GM08714 (cell line): ENCODE data around the gene GRAMD1C.

Experiments used
- H3K4me3 ChIP-seq: fragments of 200-500 bp; sonication (Bioruptor generic); 2 replicates; pipeline ENCODE4 v1.5.1; 2014; ENCODE audit warnings: mild to moderate bottlenecking, low read length, inconsistent platforms
- ZNF274 ChIP-seq: IDR thresholded peaks from 2 replicates; pipeline ENCODE4 v1.6.1; 2012; ENCODE audit warnings: mild to moderate bottlenecking, low read depth, low read length

GRAMD1C gene

DNA sequence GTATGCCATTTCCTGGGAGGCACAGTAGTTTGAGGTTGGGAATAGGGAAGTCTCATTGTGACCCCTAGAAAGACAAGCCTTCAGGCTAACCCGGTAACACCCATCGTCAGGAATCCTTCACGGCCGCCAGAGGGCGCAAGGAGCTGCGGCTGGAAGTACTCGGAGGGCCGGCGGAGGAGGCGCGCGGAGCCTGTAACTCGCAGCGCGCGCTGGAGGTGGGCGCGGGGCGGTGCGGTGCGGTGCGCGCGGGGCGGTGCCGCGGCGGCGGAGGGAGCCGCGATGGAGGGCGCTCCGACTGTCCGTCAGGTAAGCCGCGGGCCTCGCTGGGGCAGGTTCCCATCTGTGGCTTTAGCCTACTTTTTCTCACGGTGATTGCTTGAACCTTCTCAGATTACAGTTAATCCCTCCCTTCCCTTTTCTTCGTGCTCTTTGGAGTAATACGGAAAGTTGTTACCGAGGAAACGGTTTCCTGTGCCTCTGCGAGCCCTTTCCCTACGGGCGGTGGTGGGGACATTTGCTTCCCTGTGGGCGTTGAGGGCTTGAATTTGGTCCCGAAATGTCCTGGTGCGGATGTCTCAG lies at the start of gene GRAMD1C:
Gene GRAMD1C, plus strand, starts transcription at position 158 of the 579 bp plus-strand sequence. Its CDS starts 122 bp downstream, at position 280.
- no peak for TF ChIP-seq ZNF274
- H3K4me3 ChIP-seq = peak within 1 kb of the TSS; percentile 49

DNA sequence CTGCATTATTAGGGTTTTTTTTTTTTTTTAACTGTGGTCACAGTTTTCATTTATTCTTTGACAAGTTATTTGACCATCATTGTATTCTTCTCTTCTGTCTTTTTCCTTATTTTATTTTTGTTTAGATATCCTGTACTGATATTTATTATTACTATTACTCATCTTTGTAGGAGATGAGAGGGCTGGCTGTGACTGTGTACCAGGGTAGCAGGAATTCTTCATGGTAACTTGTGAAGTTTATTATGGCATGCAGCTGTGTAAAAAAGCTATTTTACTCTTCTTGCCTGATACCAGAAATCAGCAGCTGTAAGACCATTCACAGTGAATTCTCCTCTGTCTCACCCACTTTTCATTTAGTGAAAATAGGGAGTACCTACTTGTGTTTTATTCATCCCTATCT lies 47.2 kb upstream of the GRAMD1C start:
- no peak for TF ChIP-seq ZNF274
- H3K4me3 ChIP-seq = no peak overlapping the region

DNA sequence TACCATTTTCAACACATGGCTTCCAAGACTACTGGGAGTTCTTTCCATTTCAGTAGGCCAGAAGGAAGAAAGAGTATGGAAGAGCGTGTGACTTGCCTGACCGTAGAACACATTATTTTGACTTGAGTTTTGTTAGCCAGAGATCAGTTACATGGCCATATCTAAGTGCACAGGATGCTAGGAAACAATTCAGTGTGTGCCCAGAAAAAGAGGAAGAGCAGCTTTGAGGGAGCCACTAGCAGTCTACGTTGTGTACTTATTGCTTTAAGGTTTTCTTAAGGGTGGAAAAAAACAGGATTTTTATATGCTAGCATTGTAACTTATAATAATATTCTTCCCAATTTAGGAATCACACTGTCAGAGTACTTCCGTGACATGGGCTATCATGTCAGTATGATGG lies 44.1 kb upstream of the GRAMD1C start:
- no peak for TF ChIP-seq ZNF274

DNA sequence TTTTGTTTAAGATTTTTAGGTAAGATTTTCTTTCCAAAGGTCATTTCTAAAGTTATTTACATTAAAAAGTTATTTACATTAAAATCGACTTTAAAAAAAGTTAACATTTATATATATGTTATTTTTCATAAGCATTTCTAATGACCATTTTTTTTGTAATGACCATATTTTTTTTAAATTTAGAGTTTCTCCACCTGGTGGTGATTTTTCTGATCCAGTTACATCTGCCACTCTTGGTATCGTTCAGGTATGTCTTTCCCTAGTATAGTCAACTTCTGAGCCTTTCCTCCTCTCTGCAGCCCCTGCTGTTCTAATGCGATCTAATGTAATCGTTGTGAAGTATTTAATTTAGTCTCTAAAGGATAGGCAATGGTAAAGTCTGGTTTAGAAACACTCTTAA lies 42.9 kb upstream of the GRAMD1C start:
- no peak for TF ChIP-seq ZNF274
- no peak overlapping the region for H3K4me3 ChIP-seq

More for the DNA sequence above, 44.1 kb upstream of the GRAMD1C start:
- no peak overlapping the region for H3K4me3 ChIP-seq

DNA sequence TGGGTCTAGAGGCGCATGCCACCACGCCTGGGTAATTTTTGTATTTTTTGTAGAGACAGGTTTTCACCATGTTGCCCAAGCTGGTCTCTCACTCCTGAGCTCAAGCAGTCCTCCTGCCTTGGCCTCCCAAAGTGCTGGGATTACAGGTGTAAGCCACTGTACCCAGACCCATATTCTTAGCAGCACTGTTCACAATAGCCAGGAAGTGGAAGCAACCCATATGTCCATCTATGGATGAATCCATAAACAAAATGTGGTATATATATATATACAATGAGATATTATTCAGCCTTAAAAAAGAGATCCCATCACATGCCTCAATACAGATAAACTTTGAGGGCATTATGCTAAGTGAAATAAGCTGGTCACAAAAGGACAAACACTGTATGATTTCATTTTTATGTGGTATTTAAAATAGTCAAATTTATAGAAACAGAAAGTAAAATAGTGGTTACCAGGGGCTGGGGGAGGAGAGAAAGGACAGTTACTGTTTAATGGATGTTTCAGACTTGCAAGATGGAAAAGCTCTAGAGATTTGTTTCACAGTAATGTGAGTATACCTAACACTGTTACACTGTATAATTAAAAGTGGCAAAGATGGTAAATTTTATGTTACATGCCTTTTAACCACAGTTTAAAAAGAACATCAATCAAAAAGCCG lies 35.7 kb upstream of the GRAMD1C start:
- H3K4me3 ChIP-seq = no peak overlapping the region; the same call in 1 of the 2 replicates
- no peak for TF ChIP-seq ZNF274

DNA sequence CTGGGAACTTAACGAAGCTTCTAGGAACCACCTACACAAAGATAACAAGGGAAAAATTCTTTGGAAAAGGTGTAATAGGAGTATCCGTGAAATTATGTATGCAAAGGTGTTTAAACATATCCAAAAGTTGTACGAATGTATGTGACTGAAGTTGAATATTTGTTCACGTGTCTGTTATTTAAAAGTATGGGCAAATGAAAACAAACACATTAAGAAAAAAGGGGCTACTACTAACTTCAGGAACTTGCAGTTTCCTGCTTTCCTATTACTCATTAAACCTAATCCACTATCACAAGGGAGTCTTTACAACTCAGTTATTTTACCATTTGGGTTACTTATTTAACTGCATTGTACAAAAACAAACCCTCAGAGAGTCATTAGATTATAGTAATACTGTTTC lies 33.9 kb upstream of the GRAMD1C start:
- TF ChIP-seq ZNF274 = no peak
- H3K4me3 ChIP-seq = no peak overlapping the region

DNA sequence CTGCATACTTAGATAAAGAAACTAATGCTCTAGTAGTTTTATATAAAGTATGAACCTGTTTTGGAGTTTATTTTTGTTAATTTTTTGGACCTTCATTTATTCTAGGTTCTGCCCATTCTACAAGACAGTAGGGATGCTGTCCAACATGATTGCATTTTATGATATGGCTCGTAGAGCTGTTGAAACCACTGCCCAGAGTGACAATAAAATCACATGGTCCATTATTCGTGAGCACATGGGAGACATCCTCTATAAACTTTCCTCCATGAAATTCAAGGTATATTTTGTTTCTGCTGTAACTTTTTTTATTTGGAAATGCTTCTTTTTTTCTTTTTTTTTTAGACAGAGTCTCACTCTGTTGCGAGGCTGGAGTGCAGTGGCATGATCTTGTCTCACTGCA lies 33.3 kb upstream of the GRAMD1C start:
- TF ChIP-seq ZNF274 = no peak
- H3K4me3 ChIP-seq = no peak overlapping the region

DNA sequence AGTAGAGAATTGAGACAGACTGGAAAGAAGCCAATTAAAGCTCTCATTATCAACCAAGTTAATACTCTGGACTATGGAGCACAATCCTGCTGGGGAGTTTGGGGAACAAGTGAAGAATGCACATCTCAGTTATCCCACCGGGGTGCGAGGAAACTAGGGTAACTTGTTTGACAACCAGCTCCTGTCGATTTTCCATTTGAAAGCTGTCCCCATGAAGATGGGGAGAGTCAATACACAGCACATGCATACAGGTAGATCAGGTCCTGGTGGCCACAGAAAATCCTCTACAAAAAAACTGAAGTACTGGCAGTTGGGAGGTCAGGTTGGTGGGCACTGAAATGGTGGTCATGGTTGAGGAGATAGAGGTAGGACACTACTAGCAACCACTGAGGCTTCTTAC lies 25.7 kb upstream of the GRAMD1C start:
- H3K4me3 ChIP-seq = no peak overlapping the region
- TF ChIP-seq ZNF274 = no peak

DNA sequence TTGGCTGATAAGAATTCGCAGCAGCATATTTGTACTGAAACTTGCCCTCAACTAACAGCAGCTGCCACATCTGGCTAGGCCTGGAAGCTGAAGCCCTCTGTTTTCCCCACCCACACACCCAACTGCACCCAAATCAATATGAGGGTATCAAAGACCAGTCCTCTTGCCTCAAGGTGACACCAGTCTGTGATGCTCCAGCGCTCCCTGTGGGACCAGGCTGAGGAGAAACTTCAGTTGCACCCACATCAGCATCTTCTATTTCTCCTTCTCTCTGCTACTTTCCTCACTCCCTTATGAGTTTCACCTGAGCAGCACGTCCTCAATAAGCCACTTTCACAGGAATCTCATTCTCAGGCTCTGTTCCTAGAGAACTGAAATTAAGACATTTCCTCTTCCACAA lies 18.7 kb upstream of the GRAMD1C start:
- no peak overlapping the region for H3K4me3 ChIP-seq
- no peak for TF ChIP-seq ZNF274

DNA sequence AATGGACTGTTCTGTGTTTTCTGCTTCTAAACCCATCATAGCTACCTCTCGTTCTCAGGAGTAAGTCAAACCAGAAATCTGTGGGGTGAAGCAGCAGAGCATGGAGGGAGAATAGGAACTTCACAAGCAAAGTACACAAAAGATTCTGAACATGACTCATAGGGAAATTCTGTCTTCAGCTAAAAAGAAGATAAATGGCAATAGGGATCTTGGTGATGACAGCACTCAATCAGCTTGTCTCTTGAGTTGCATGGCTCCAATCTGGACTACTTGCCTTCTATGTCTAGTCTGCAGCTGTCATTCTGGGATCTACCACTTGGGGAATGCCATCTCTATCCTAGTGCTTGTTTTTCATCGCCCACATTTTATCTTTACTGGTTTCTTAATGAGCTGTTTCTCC lies 13.5 kb upstream of the GRAMD1C start:
- TF ChIP-seq ZNF274 = no peak

DNA sequence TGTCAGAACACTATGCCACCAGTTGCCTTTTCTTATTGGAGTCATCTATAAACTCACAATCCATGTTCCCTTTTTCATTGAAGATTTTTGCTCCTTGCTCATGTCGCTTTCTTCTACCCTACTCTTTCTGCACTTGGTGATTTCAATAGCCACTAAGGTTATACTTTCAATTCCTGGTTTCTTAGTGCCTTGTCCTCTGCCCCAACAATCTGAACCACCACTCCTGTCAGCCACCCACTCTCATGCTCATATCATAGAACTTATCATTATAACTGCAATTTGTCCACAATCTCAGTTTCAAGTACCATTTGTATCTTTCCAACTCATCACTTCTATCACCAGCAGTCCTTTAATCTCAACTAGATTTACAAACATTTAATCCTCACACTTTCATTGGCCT lies 10.0 kb upstream of the GRAMD1C start:
- no peak for TF ChIP-seq ZNF274

More for the DNA sequence above, 13.5 kb upstream of the GRAMD1C start:
- no peak overlapping the region; the same call in 1 of the 2 replicates for H3K4me3 ChIP-seq

DNA sequence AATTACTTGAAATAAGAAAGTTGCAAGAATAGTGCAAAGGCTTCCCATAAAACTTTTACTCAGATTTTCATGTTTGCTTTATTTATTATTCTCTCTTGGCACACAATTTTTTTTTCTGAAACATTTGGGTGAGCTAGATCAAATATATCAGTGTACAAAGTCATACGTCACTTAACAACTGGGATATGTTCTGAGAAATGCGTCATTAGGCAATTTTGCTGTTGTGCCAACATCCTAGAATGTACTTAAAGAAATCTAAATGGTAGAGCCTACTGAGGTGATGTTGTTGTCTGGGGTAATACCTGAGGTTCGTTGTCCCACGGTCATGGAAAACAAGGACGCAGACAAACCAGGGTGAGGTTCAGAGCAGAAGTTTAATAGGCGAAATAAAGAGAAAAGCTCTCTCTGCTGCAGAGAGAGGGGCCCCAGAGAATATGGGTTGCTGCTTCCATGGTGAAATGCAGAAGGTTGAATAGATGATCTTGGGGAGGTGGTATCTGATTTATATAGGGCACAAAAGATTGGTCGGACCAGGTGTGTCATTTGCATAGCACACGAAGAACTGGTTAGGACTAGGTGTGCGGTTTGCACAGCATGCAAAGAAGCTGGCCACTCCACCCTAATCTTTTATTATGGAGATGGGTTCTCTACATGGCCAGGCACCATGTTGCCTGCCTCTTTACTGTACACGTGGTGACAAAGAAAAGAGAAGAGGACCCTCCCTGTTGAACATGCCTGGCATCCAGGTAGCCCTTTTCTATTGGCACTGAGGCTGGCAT lies 8.8 kb upstream of the GRAMD1C start:
- no peak for TF ChIP-seq ZNF274
- no peak overlapping the region; the same call in 1 of the 2 replicates for H3K4me3 ChIP-seq

More for the DNA sequence above, 10.0 kb upstream of the GRAMD1C start:
- no peak overlapping the region for H3K4me3 ChIP-seq

DNA sequence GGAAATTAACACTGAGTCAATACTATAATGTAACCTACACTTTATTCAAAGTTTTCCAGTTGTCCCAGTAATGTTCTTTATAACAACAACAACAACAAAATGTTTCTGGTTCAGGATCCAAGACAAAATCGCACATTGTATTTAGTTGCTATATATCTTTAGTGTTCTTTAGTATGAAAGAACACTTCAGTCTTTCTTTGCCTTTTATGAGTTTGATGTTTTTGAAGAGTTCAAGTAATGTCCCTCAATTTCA lies 7.6 kb upstream of the GRAMD1C start:
- TF ChIP-seq ZNF274 = no peak
- H3K4me3 ChIP-seq = no peak overlapping the region

DNA sequence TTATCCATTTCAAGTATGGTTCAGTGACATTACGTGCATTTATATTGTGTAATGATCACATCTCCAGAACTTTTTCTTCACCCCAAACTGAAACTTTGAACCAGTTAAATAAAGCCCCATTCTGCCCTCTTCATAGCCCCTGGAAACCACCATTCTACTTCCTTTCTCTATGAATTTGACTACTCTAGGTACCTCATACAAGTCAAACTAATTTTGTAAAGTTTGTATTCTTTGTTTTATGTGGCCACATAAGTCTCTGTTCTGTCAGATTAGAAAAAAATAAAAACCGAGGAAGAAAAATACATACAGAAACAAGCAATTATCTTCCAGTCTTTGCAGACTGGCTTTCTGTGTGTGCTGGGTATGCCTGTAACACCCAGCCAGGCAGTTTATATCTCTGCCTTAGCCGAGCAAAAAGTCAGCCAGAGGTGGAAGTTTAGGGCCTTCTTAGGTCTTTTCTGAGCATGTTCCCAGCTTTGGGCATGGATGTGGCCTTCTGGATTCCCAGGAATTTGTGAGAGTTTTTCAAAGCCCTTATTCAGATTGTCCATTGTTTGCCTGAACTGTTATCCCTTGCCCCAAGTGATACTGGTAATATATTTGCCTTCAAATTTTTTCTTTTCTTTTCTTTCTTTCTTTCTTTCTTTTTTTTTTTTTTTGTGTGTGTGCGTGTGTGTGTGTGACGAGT lies 6.0 kb upstream of the GRAMD1C start:
- no peak for TF ChIP-seq ZNF274
- peak overlapping the region; percentile 48; the same call in 1 of the 2 replicates for H3K4me3 ChIP-seq
